PFSK-1 (cell line): ENCODE data around the gene TMEM14C.

Experiments used
- FOXP2 ChIP-seq: optimal IDR thresholded peaks from 2 replicates; pipeline ENCODE3; 2011; ENCODE audit warnings: borderline replicate concordance, control low read depth, inconsistent platforms; ENCODE audit not compliant: insufficient read depth; ENCODE audit errors: extremely low read length, extremely low read depth
- POLR2AphosphoS5 ChIP-seq: IDR thresholded peaks from 2 replicates; pipeline ENCODE4 v1.6.1; 2012; ENCODE audit warnings: low read depth, mild to moderate bottlenecking, control low read depth, low read length, moderate library complexity
- REST ChIP-seq, 2 experiments: IDR thresholded peaks; 2 replicates each; pipeline versions ENCODE4 v1.6.1 to v1.8.0; 2011 to 2012; ENCODE audit warnings: low read depth in 2 of 2, low read length in 2 of 2, control low read depth in 1 of 2, inconsistent platforms in 1 of 2, mild to moderate bottlenecking in 1 of 2, moderate library complexity in 1 of 2; ENCODE audit not compliant: insufficient read depth in 1 of 2
- SIN3A ChIP-seq: IDR thresholded peaks from 2 replicates; pipeline ENCODE4 v1.6.1; 2012; ENCODE audit warnings: mild to moderate bottlenecking, low read length, moderate library complexity, borderline replicate concordance; ENCODE audit not compliant: insufficient read depth
- TAF1 ChIP-seq: IDR thresholded peaks from 2 replicates; pipeline ENCODE4 v1.6.1; 2012; ENCODE audit warnings: low read length, control low read depth, borderline replicate concordance; ENCODE audit not compliant: insufficient read depth

The TMEM14C gene

DNA sequence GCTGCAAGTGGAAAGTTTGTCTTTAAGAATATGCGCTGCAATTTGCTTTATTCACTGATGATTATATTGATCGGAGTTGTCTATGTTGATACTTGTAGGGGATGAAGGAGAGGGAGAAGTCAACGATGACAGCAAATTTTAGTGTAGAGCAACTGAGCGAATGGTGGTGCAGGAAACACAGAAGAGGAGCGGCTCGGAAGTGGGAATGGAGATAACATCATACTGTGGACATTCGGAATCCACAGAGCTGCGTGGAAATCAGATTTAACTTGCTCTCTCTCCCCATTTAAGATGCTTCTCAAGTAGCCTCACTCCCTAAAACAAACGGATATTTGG is 24.0 kb downstream of the TMEM14C start:
- TF ChIP-seq REST (IDR thresholded peaks at IDR 0.05; ENCODE audit: insufficient read depth in 1 of 2, low read depth in 2 of 2, low read length in 2 of 2), result no peak
- TF ChIP-seq SIN3A, result no peak
- TF ChIP-seq FOXP2, result no peak
- no peak for TF ChIP-seq POLR2AphosphoS5
- TF ChIP-seq TAF1, result no peak

DNA sequence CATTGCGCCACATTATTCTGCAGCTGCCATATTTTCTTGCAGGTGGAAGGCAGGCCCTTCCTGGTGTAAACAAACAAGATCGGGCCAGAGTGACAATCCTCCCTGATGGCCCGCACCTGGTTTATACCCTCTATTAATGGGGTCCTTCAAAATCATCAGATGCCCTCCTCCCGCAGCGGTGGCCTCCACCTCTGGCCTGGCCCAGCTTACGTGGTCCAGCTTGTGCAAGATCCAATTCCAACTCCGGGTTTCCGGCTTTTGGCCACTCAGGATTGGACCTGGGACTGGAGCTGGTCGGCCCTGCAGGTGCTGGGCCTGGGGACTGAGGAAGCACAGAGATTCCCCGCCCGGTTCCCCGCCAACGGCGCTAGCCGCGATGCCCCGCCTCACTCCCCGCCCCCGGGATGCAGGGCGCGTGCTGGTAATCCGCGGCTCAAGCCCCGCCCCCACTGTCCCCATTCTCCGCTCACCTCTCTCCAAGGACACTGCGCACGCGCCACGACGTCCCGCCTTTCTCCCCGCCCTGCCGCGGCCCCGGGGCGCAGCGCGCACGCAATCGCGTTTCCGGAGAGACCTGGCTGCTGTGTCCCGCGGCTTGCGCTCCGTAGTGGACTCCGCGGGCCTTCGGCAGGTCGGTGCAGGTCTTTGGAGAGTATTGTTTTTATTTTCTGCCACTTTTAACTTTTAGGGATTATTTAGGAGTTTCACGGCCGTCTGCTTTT is 24.5 kb downstream of the TMEM14C start, which contains the start of gene TMEM14B:
Gene TMEM14B (plus strand): TSS at position 555 of the 722 bp plus-strand sequence. CDS start 1,441 bp downstream, outside the sequence.
- TF ChIP-seq POLR2AphosphoS5 (peak; percentile 94), TAF1 (peak; percentile 86; the same call in 1 of the 2 replicates), FOXP2 (no peak), REST (IDR thresholded peaks at IDR 0.05; ENCODE audit: insufficient read depth in 1 of 2, low read depth in 2 of 2, low read length in 2 of 2) (0 out of 4 replicates have a peak, but pooled peaks of 1 of the 2 experiments have one; percentile 5)

DNA sequence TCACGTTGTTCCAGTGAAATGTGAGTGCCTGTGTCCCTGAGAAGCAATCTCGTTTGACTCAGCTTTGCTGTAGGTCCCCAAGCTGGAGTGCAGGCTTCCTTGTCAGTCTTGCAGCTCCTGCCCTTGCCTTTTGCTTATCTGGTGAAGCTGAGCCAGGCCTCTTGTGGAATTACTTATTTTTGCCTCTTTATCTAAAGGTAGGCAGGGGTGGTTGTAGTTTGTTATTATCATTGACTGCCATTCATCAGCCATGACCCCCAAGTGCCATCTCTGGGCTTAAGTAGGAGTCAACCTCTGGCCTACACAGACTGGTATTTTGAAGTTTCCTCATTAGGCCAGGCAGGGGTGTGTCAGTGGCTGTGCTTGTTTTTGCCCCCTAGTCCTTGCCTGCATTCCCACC is 26.9 kb downstream of the TMEM14C start:
- TF ChIP-seq SIN3A, result no peak
- no peak for TF ChIP-seq REST (IDR thresholded peaks at IDR 0.05; ENCODE audit: insufficient read depth in 1 of 2, low read depth in 2 of 2, low read length in 2 of 2)
- no peak for TF ChIP-seq TAF1
- no peak for TF ChIP-seq FOXP2
- no peak for TF ChIP-seq POLR2AphosphoS5

DNA sequence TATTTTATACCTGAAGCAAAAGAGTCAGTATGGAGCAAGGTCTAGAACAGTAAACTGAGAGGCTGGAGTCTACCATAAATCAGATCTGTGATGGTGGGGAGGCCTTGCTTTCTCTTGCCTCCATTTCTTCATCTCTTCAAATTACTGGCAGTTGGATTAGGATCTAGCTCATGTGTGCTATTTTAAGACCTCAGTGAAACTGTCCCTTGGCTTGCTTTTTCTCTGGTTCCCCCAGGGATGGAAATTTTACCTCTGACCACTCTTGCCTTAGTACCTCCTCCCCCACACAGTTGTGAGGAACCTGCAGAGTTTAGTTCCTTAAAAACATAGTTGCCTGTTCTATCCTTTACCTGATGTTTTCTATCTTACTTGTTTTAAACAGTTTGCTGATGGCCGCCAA is 33.2 kb downstream of the TMEM14C start:
- TF ChIP-seq SIN3A, result no peak
- TF ChIP-seq FOXP2, result no peak
- TF ChIP-seq POLR2AphosphoS5, result no peak
- no peak for TF ChIP-seq TAF1
- TF ChIP-seq REST (IDR thresholded peaks at IDR 0.05; ENCODE audit: insufficient read depth in 1 of 2, low read depth in 2 of 2, low read length in 2 of 2), result no peak
